Activated CD4-positive, alpha-beta memory T cell treated with anti-CD3 and anti-CD28 coated beads for 36 hours (primary cell): ENCODE measurements around the gene PILRA. TPM values are rescaled to one million over a fixed set of nuclear protein-coding genes. Genes with fewer than 3 reads are reported as not detected.
"Not testable (repeated sequence)": the region's sequence is repeated elsewhere in the genome, so short reads cannot be mapped to it uniquely, and the experiment has no call there.

Experiments used
- CTCF ChIA-PET: fragments of 350-600 bp; sonication (Branson Sonifier 250); formaldehyde crosslinking; loops from one replicate; lab custom pipeline; 2021; ENCODE audit warnings: antibody characterized with exemption, inconsistent platforms; lab: Charles Lee
- POLR2A ChIA-PET: fragments of 350-600 bp; sonication (Branson Sonifier 250); formaldehyde crosslinking; loops from one replicate; lab custom pipeline; 2021; ENCODE audit warnings: antibody characterized with exemption; lab: Charles Lee
- DNase-seq: peaks from one replicate; pipeline ENCODE4 v3.0.0-alpha.2; 2020
- H3K27ac Mint-ChIP-seq: one replicate; pipeline ENCODE4 v1.8.0; 2021; ENCODE audit warnings: mixed read lengths
- H3K27me3 Mint-ChIP-seq: one replicate; pipeline ENCODE4 v1.8.0; 2021; ENCODE audit warnings: mixed read lengths
- H3K36me3 Mint-ChIP-seq: one replicate; pipeline ENCODE4 v1.8.0; 2021; ENCODE audit warnings: mixed read lengths
- H3K4me1 Mint-ChIP-seq: one replicate; pipeline ENCODE4 v1.8.0; 2021; ENCODE audit warnings: low read depth, mixed read lengths
- H3K4me3 Mint-ChIP-seq: one replicate; pipeline ENCODE4 v1.8.0; 2021; ENCODE audit warnings: mild to moderate bottlenecking, mixed read lengths
- H3K9me3 Mint-ChIP-seq: one replicate; pipeline ENCODE4 v1.8.0; 2021; ENCODE audit warnings: mixed read lengths
- intact Hi-C: fragments of 100-400 bp; cut with micrococcal nuclease; formaldehyde crosslinking; loops from one replicate; pipeline ENCODE4 v1.15.1; 2023
- total RNA-seq, 2 experiments: library from RNA; stranded (reverse); gene quantifications; one replicate each; pipeline ENCODE4 v1.2.3, GENCODE V29; 2021

The PILRA gene
- total RNA-seq, 2 experiments from 2014 or later = 0.31 to 0.76 TPM

DNA sequence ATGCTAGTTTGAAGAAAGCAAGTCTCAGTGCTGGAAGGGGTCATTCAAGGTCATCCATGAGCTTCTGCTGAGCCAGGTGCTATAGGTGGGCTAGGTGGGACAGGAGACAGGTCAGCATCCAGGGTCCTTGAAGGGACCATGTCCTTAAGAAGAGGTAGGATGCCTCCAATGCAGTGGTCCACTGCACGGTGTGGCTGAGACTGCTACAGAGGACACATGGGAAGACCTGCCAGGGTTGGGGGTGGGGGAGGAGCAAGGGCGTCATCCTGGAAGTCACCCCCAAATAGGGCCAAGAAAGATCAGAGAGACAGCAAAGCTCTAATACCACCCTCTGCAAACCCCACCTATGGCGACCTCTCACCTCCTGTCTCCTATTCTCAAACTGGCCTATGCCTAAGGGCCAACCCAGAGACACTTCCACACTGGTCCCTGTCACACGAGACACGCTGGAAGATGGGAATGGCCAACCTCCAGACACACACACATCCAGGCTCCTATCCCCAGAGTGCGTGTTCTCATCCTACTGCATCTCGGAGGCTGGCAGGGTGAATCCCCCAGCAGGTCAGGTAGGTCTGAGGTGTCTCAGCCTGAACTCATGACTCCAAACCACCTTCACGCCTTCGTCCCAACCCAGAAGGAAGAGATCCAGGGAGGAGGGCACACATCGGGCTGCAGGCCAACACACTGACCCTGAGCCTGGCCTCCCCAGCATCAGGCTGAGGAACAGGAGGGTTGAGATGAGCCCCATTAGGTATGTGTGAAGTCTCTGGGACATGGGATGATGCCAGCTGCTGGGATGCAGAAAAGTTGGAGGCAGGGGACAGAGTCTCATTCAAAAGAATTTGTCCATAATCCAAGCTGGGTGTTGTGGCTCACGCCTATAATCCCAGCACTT, 68.6 kb downstream of the PILRA start:
- peaks cover 13% of the 10 kb centered on the region for H3K4me1 Mint-ChIP-seq
- no peak overlapping the region for H3K27ac Mint-ChIP-seq
- no peaks in the 10 kb centered on the region for H3K27me3 Mint-ChIP-seq
- H3K9me3 Mint-ChIP-seq = no peaks in the 10 kb centered on the region
- ChIA-PET POLR2A (no interaction called here), CTCF (interaction anchor here (0.9 to 2.1 kb wide), 2 partner anchors 9 to 191 kb away, joined by 3 to 8 read pairs; no protein-coding TSS in a partner anchor)
- intact Hi-C loops = no loop called here
- no peaks in the 10 kb centered on the region for H3K36me3 Mint-ChIP-seq
- H3K4me3 Mint-ChIP-seq = no peak overlapping the region
- DNase-seq = no peak

DNA sequence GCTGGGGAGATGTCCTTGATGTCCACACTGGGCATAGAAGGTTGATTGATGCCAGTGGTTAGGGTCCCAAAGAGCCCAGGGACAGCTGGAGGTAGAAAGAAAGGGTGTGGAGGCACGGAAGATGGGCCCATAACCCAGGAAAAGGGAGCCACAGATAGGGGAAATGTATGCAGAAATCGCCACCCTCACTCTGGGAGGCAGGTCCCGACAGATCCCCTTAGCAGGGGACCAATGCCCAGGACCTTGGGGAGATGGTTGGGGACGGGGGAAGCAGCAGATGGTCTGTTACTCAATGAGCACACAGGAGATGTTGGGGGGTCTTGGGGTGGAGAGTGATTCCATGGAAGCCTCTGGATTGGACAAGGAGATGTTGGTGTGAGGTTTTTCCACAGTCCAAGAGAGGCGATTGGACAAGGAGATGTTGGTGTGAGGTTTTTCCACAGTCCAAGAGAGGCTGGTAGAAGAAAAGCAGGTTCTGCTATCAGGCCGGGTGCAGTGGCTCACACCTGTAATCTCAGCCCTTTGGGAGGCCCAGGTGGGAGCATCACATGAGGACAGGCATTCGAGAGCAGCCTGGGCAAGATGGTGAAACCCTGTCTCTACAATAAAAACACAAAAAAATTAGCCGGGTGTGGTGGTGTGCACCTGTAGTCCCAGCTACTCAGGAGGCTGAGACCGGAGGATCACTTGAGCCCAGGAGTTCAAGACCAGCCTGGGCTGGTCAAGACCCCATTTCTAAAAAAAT, 70.0 kb downstream of the PILRA start:
- H3K4me1 Mint-ChIP-seq = peaks cover 12% of the 10 kb centered on the region
- no peak for DNase-seq
- POLR2A ChIA-PET = interaction anchor here (0.6 to 2.4 kb wide), 3 partner anchors 9 to 16 kb away, joined by 4 to 15 read pairs (median 5); partner anchors contain the start of genes MEPCE and ZCWPW1

GRCh38 chr7:100444311-100445278, 71.3 kb downstream of the PILRA start:
- ChIA-PET POLR2A (interaction anchor here (0.6 to 2.4 kb wide), 3 partner anchors 11 to 25 kb away, joined by 3 to 15 read pairs (median 5); partner anchors contain the start of genes MEPCE and ZCWPW1), CTCF (interaction anchor here (0.6 to 1.7 kb wide), 7 partner anchors 10 to 748 kb away, joined by 3 to 5 read pairs (median 3); no protein-coding TSS in a partner anchor)
- no peaks in the 10 kb centered on the region for H3K9me3 Mint-ChIP-seq
- no peaks in the 10 kb centered on the region for H3K36me3 Mint-ChIP-seq
- peak; percentile 47 for DNase-seq
- no peaks in the 10 kb centered on the region for H3K27me3 Mint-ChIP-seq
- intact Hi-C loops = no loop called here
- no peak overlapping the region for H3K4me3 Mint-ChIP-seq
- peaks cover 12% of the 10 kb centered on the region for H3K4me1 Mint-ChIP-seq
- peak overlapping the region; percentile 72 for H3K27ac Mint-ChIP-seq

More for the DNA sequence above, 70.0 kb downstream of the PILRA start:
- CTCF ChIA-PET = interaction anchor here (0.6 to 1.7 kb wide), 2 partner anchors 35 to 310 kb away, joined by 4 to 5 read pairs; no protein-coding TSS in a partner anchor
- no peaks in the 10 kb centered on the region for H3K36me3 Mint-ChIP-seq
- intact Hi-C loops = no loop called here
- H3K27ac Mint-ChIP-seq = peak overlapping the region; percentile 16
- no peaks in the 10 kb centered on the region for H3K27me3 Mint-ChIP-seq
- H3K4me3 Mint-ChIP-seq = no peak overlapping the region
- H3K9me3 Mint-ChIP-seq = no peaks in the 10 kb centered on the region

GRCh38 chr7:100446040-100446439, 72.8 kb downstream of the PILRA start:
- H3K27ac Mint-ChIP-seq = no peak overlapping the region
- no peaks in the 10 kb centered on the region for H3K36me3 Mint-ChIP-seq
- POLR2A ChIA-PET = interaction anchor here (1.0 kb wide), 1 partner anchor 8 kb away, joined by 3 read pairs; no protein-coding TSS in a partner anchor
- CTCF ChIA-PET = interaction anchor here (1.4 kb wide), 1 partner anchor 10 kb away, joined by 3 read pairs; no protein-coding TSS in a partner anchor
- H3K27me3 Mint-ChIP-seq = no peaks in the 10 kb centered on the region
- H3K9me3 Mint-ChIP-seq = no peaks in the 10 kb centered on the region
- peaks cover 15% of the 10 kb centered on the region for H3K4me1 Mint-ChIP-seq
- DNase-seq = no peak
- H3K4me3 Mint-ChIP-seq = no peak overlapping the region
- intact Hi-C loops = no loop called here

GRCh38 chr7:100447363-100447762, 74.1 kb downstream of the PILRA start:
- H3K9me3 Mint-ChIP-seq, H3K27me3 Mint-ChIP-seq, H3K36me3 Mint-ChIP-seq, intact Hi-C loops, CTCF ChIA-PET, H3K4me3 Mint-ChIP-seq, DNase-seq, H3K27ac Mint-ChIP-seq, POLR2A ChIA-PET: not testable (repeated sequence)
- peaks cover 15% of the 10 kb centered on the region for H3K4me1 Mint-ChIP-seq

DNA sequence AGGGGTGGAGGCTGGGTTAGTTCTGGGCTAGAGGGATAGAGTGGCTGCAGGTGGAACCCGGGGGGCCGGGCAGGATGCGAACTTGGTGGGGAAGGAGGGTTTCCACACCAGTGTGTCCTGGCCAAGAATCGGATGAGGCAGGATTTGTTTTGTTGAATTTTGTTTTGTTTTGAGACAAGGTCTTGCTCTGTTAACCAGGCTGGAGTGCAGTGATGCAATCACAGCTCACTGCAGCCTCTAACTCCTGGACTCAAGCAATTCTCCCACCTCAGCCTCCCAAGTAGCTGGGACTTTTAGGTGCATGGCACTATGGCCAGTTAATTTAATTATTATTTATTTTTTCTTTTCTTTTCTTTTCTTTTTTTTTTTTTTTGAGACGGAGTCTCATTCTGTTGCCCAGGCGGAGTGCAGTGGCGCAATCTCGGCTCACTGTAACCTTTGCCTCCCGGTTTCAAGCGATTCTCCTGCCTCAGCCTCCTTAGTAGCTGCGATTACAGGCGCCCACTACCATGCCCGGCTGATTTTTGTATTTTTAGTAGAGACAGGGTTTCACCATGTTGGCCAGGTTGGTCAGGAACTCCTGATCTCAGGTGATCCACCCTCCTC, 76.0 kb downstream of the PILRA start:
- Mint-ChIP-seq H3K36me3 (no peaks in the 10 kb centered on the region), H3K27ac (no peak overlapping the region), H3K27me3 (no peaks in the 10 kb centered on the region), H3K9me3 (no peaks in the 10 kb centered on the region), H3K4me3 (no peak overlapping the region), H3K4me1 (peaks cover 14% of the 10 kb centered on the region)
- POLR2A ChIA-PET = no interaction called here
- CTCF ChIA-PET = interaction anchor here (0.6 to 1.9 kb wide), 7 partner anchors 11 to 316 kb away, joined by 3 to 8 read pairs (median 4); partner anchors contain the start of genes FBXO24, LRCH4 and PPP1R35
- DNase-seq = no peak
- intact Hi-C loops = no loop called here

Other genes with a start within 250 kb of the PILRA start
- 1 to 10 TPM; 2.3 to 3.4 TPM for gene MBLAC1, start 246.5 kb upstream of the PILRA start, total RNA-seq
- gene LAMTOR4, start 224.6 kb upstream of the PILRA start, total RNA-seq = 100 to 1,000 TPM; 136 to 151 TPM
- gene TRAPPC14, start 214.8 kb upstream of the PILRA start, total RNA-seq = 10 to 100 TPM; 17.9 to 19.7 TPM
- gene GAL3ST4, start 204.9 kb upstream of the PILRA start, total RNA-seq = 1 to 10 TPM; 2.4 to 2.8 TPM
- 1 to 10 TPM; 4.8 to 5.5 TPM for gene GPC2, start 196.1 kb upstream of the PILRA start, total RNA-seq
- 10 to 100 TPM; 20.8 to 20.9 TPM for gene STAG3, start 195.6 kb upstream of the PILRA start, total RNA-seq
- gene PVRIG, start 153.5 kb upstream of the PILRA start, total RNA-seq = 10 to 100 TPM; 21.0 to 21.2 TPM
- gene SPDYE3, start 65.8 kb upstream of the PILRA start, total RNA-seq = not detected
- 10 to 100 TPM; 27.4 to 30.2 TPM for gene PILRB, start 15.4 kb upstream of the PILRA start, total RNA-seq
- 1 to 10 TPM; 3.9 to 4.0 TPM for gene ZCWPW1, start 55.2 kb downstream of the PILRA start, total RNA-seq
- gene MEPCE, start 56.3 kb downstream of the PILRA start, total RNA-seq = 10 to 100 TPM; 41.3 to 42.0 TPM
- 10 to 100 TPM; 76.0 to 76.5 TPM for gene PPP1R35, start 63.0 kb downstream of the PILRA start, total RNA-seq
- 1 to 10 TPM; 3.5 to 3.9 TPM for gene SPACDR, start 90.8 kb downstream of the PILRA start, total RNA-seq
- gene TSC22D4, start 105.7 kb downstream of the PILRA start, total RNA-seq = 10 to 100 TPM; 87.8 to 89.5 TPM
- under 1 TPM; 0.17 to 0.24 TPM for gene NYAP1, start 110.4 kb downstream of the PILRA start, total RNA-seq
- 10 to 100 TPM; 60.9 to 62.5 TPM for gene AGFG2, start 165.7 kb downstream of the PILRA start, total RNA-seq
- 10 to 100 TPM in 1 of 2 experiments, 1 to 10 TPM in 1; 9.9 to 11.4 TPM for gene SAP25, start 200.4 kb downstream of the PILRA start, total RNA-seq
- gene LRCH4, start 212.6 kb downstream of the PILRA start, total RNA-seq = 10 to 100 TPM; 93.4 to 97.7 TPM
- gene FBXO24, start 212.8 kb downstream of the PILRA start, total RNA-seq = 1 to 10 TPM; 2.2 to 2.6 TPM
- 10 to 100 TPM in 1 of 2 experiments, 1 to 10 TPM in 1; 9.2 to 11.0 TPM for gene PCOLCE, start 228.9 kb downstream of the PILRA start, total RNA-seq
- 10 to 100 TPM; 14.0 to 14.4 TPM for gene MOSPD3, start 239.1 kb downstream of the PILRA start, total RNA-seq